ENCODE data around the gene ERICH6B.

GRCh38 chr13:45594764-45595163, 20.8 kb downstream of the ERICH6B start:
- TF ChIP-seq CTCF (IDR thresholded peaks at IDR 0.05) (no peak), POLR2AphosphoS5 (IDR thresholded peaks at IDR 0.05) (no peak), EP300 (IDR thresholded peaks at IDR 0.05) (no peak)
